HUES6 (cell line): ENCODE measurements around the gene PALMD.

Experiments
- H3K27ac ChIP-seq: 2 replicates; pipeline ENCODE4 v1.7.0; 2013; ENCODE audit warnings: low read depth, mild to moderate bottlenecking, low read length, inconsistent platforms
- H3K27me3 ChIP-seq: 2 replicates; pipeline ENCODE4 v1.6.1; 2013; ENCODE audit warnings: low read length; ENCODE audit not compliant: control insufficient read depth, insufficient read depth
- H3K36me3 ChIP-seq: 2 replicates; pipeline ENCODE4 v1.6.1; 2013; ENCODE audit warnings: low read length; ENCODE audit not compliant: control insufficient read depth, insufficient read depth
- H3K4me1 ChIP-seq: 2 replicates; pipeline ENCODE4 v1.6.1; 2013; ENCODE audit warnings: low read length; ENCODE audit not compliant: control insufficient read depth, insufficient read depth
- H3K4me3 ChIP-seq: 2 replicates; pipeline ENCODE4 v1.5.1; 2013; ENCODE audit warnings: low read depth, low read length
- H3K9ac ChIP-seq: one replicate; pipeline ENCODE4 v1.6.1; 2013; ENCODE audit warnings: mild to moderate bottlenecking, low read length
- H3K9me3 ChIP-seq: 2 replicates; pipeline ENCODE4 v1.6.1; 2013; ENCODE audit warnings: low read depth, low read length; ENCODE audit not compliant: control insufficient read depth, insufficient read depth

The PALMD gene

GRCh38 chr1:99700020-99700419 is 54.1 kb downstream of the PALMD start:
- no peaks in the 10 kb centered on the region for H3K36me3 ChIP-seq

DNA sequence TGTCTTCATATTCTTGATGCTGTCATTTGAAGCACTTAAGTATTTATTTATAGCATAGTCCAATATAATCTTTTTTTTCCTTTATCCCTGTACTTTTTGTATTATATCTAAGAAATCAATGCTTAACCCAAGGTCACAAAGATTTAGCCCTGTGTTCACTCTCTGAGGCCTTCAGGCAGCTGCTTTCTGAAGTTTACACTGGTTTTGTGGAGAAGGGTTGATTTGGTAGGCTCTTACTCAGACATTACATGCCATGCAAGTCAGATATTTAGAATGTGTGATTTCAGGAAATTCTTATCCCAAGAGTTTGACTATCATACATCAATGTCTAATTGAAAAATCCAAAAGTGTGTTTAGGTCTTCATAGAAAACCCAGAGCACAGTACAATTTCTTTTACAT is 56.3 kb downstream of the PALMD start:
- no peaks in the 10 kb centered on the region for H3K9me3 ChIP-seq
- H3K27me3 ChIP-seq, result no peaks in the 10 kb centered on the region
- H3K36me3 ChIP-seq, result no peaks in the 10 kb centered on the region
- H3K4me1 ChIP-seq, result no peaks in the 10 kb centered on the region
- no peak overlapping the region for H3K9ac ChIP-seq
- no peak overlapping the region for H3K27ac ChIP-seq
- no peak overlapping the region for H3K4me3 ChIP-seq

More at GRCh38 chr1:99700020-99700419, 54.1 kb downstream of the PALMD start:
- H3K27ac ChIP-seq, result no peak overlapping the region
- no peak overlapping the region for H3K9ac ChIP-seq
- H3K4me1 ChIP-seq, result no peaks in the 10 kb centered on the region
- H3K4me3 ChIP-seq, result no peak overlapping the region
- H3K9me3 ChIP-seq, result no peaks in the 10 kb centered on the region
- H3K27me3 ChIP-seq, result no peaks in the 10 kb centered on the region

DNA sequence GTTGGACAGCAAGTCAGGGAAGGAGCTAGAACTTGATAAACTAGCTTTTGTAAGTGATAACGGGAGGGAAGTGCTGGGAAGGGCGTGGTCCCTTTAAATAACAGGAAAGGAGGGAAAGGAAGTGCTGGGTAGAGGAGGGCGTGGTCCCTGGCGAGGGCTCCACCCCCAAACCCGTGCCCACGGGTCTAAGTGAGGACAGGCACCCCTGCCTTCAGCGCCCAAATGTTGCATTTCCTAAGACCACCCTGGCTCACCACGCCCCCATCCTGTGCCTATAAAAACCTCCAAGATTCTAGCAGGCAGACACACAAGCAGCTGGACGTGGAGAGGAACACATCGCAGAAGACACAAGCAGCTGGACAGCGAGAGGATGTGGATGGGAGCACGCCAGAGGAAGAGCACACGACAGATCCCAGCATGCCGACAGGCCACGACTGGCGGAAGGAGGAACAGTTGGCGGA is 58.5 kb downstream of the PALMD start:
- Histone ChIP-seq H3K27me3 (no peaks in the 10 kb centered on the region), H3K27ac (no peak overlapping the region), H3K4me3 (no peak overlapping the region), H3K36me3 (no peaks in the 10 kb centered on the region), H3K4me1 (no peaks in the 10 kb centered on the region), H3K9me3 (no peaks in the 10 kb centered on the region), H3K9ac (no peak overlapping the region)

GRCh38 chr1:99705385-99705784 is 59.5 kb downstream of the PALMD start:
- no peaks in the 10 kb centered on the region for H3K9me3 ChIP-seq
- H3K36me3 ChIP-seq, result no peaks in the 10 kb centered on the region
- no peak overlapping the region for H3K9ac ChIP-seq
- H3K27ac ChIP-seq, result no peak overlapping the region
- no peak overlapping the region for H3K4me3 ChIP-seq
- no peaks in the 10 kb centered on the region for H3K4me1 ChIP-seq
- H3K27me3 ChIP-seq, result no peaks in the 10 kb centered on the region

- no peak overlapping the region for H3K27ac ChIP-seq
- H3K9ac ChIP-seq, result no peak overlapping the region
- no peak overlapping the region for H3K4me3 ChIP-seq
- no peaks in the 10 kb centered on the region for H3K27me3 ChIP-seq
- H3K4me1 ChIP-seq, result no peaks in the 10 kb centered on the region
- H3K9me3 ChIP-seq, result no peaks in the 10 kb centered on the region
- no peaks in the 10 kb centered on the region for H3K36me3 ChIP-seq
Measured at GRCh38 chr1:99707535-99708142, 61.7 kb downstream of the PALMD start.

DNA sequence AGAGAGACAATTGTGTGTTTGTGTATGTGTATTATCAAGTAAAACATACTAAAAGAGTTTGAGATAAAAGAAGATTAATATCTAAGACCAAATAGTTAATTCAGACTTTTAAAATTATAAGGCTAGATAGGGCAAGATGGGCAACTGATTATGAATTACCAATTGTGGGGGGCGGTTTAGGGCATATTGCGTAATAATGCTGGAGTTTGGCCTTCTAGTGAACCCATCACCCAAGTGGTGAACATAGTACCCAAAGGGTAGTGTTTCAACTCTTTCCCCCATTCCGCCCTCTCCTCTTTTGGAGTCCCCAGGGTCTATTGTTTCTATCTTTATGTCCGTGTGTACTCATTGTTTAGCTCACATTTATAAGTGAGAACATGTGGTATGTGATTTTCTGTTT is 65.1 kb downstream of the PALMD start:
- Histone ChIP-seq H3K9ac (no peak overlapping the region), H3K36me3 (no peaks in the 10 kb centered on the region), H3K27me3 (no peaks in the 10 kb centered on the region), H3K9me3 (no peaks in the 10 kb centered on the region), H3K27ac (no peak overlapping the region), H3K4me1 (no peaks in the 10 kb centered on the region), H3K4me3 (no peak overlapping the region)

GRCh38 chr1:99713006-99713405 is 67.1 kb downstream of the PALMD start:
- Histone ChIP-seq H3K27me3 (no peaks in the 10 kb centered on the region), H3K27ac (no peak overlapping the region), H3K9me3 (no peaks in the 10 kb centered on the region), H3K4me3 (no peak overlapping the region), H3K36me3 (no peaks in the 10 kb centered on the region), H3K9ac (no peak overlapping the region), H3K4me1 (no peaks in the 10 kb centered on the region)

- H3K27ac ChIP-seq, result no peak overlapping the region
Measured at GRCh38 chr1:99717005-99717404, 71.1 kb downstream of the PALMD start.

DNA sequence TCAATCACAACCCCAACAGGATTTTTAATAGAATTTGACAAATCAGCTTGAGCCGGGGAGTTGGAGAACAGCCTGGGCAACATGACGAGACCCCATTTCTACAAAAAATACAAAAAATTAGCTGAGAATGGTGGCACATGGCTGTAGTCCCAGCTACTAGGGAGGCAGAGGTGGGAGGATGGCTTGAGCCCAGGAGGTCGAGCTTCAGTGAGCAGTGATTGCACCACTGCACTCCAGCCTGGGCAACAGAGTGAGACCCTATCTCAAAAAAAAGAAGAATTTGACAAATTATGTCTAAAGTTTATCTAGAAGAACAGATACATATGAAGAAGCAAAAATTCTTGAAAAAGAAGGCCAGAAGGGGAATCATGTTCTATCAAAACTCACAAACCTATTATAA is 77.3 kb downstream of the PALMD start:
- peaks cover 16% of the 10 kb centered on the region for H3K4me1 ChIP-seq
- no peaks in the 10 kb centered on the region for H3K9me3 ChIP-seq
- H3K27me3 ChIP-seq, result no peaks in the 10 kb centered on the region
- H3K27ac ChIP-seq, result no peak overlapping the region
- no peak overlapping the region for H3K9ac ChIP-seq
- H3K4me3 ChIP-seq, result no peak overlapping the region
- no peaks in the 10 kb centered on the region for H3K36me3 ChIP-seq

More at GRCh38 chr1:99717005-99717404, 71.1 kb downstream of the PALMD start:
- H3K27me3 ChIP-seq, result no peaks in the 10 kb centered on the region
- H3K4me3 ChIP-seq, result no peak overlapping the region
- H3K4me1 ChIP-seq, result no peaks in the 10 kb centered on the region
- no peaks in the 10 kb centered on the region for H3K36me3 ChIP-seq
- no peak overlapping the region for H3K9ac ChIP-seq
- H3K9me3 ChIP-seq, result no peaks in the 10 kb centered on the region

DNA sequence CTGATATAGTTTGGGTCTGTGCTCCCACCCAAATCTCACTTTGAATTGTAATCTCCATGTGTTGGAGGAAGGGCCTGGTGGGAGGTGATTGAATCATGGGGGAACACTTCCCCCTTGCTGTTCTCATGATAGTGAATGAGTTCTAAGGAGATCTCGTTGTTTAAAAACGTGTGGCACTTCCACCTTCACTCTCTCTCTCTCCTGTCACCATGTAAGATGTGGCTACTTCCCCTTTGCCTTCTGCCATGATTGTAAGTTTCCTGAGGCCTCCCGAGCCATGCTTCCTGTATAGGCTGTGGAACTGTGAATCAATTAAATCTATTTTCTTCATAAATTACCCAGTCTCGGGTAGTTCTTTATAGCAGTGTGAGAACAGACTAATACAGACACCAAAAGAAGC is 80.1 kb downstream of the PALMD start:
- Histone ChIP-seq H3K27ac (no peak overlapping the region), H3K36me3 (no peaks in the 10 kb centered on the region), H3K4me1 (peaks cover 16% of the 10 kb centered on the region), H3K9ac (no peak overlapping the region), H3K9me3 (no peaks in the 10 kb centered on the region), H3K27me3 (no peaks in the 10 kb centered on the region), H3K4me3 (no peak overlapping the region)

DNA sequence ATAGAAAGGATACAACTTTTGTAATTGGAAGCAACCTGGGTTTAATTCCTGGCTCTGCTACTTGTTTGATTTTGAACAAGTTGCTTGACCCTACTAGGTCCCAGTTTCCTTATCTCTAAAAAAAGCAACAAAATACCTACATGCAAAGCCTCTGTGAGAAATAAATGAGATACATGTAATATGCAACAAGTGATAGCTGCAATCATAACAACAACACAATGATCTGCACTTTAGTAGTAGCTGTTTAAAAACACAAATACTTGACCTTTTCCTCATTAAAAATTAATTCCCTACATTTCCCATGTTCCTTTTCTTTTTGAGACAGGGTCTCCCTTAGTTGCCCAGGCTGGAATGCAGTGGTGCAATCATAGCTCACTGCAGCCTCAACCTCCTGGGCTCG is 80.5 kb downstream of the PALMD start:
- H3K36me3 ChIP-seq, result no peaks in the 10 kb centered on the region
- peaks cover 16% of the 10 kb centered on the region for H3K4me1 ChIP-seq
- no peaks in the 10 kb centered on the region for H3K9me3 ChIP-seq
- H3K4me3 ChIP-seq, result no peak overlapping the region
- H3K9ac ChIP-seq, result no peak overlapping the region
- H3K27ac ChIP-seq, result no peak overlapping the region
- no peaks in the 10 kb centered on the region for H3K27me3 ChIP-seq

DNA sequence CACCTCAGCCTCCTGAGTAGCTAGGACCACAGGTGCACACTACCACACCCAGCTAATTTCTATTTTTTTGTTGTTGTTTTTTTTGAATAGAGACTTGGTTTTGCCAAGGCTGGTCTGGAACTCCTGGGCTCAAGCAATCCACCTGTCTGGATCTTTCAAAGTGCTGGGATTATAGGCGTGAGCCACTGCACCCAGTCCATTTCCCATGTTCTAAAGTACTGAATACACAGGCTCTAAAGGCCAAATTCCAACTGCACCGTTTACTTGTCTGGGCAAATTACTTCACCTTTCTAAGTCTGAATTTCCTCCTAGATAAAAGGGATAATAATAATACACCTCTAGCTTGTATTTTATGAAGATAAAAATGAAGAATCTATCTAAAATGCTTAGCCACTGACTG is 80.9 kb downstream of the PALMD start:
- H3K27ac ChIP-seq, result no peak overlapping the region
- H3K4me1 ChIP-seq, result peaks cover 16% of the 10 kb centered on the region
- H3K9me3 ChIP-seq, result no peaks in the 10 kb centered on the region
- no peaks in the 10 kb centered on the region for H3K27me3 ChIP-seq
- H3K36me3 ChIP-seq, result no peaks in the 10 kb centered on the region
- no peak overlapping the region for H3K4me3 ChIP-seq
- no peak overlapping the region for H3K9ac ChIP-seq
